NCI-H82 (cell line): ENCODE data around the gene ALDH3B2.
A peak's percentile ranks its signal among the peaks of the same experiment; 100 is the strongest.
"Not testable (repeated sequence)": the region's sequence is repeated elsewhere in the genome, so short reads cannot be mapped to it uniquely, and the experiment has no call there.

Source experiments
- DNase-seq: peaks from one replicate; lab custom pipeline; 2025; lab: John Stamatoyannopoulos, UW

ALDH3B2 gene

DNA sequence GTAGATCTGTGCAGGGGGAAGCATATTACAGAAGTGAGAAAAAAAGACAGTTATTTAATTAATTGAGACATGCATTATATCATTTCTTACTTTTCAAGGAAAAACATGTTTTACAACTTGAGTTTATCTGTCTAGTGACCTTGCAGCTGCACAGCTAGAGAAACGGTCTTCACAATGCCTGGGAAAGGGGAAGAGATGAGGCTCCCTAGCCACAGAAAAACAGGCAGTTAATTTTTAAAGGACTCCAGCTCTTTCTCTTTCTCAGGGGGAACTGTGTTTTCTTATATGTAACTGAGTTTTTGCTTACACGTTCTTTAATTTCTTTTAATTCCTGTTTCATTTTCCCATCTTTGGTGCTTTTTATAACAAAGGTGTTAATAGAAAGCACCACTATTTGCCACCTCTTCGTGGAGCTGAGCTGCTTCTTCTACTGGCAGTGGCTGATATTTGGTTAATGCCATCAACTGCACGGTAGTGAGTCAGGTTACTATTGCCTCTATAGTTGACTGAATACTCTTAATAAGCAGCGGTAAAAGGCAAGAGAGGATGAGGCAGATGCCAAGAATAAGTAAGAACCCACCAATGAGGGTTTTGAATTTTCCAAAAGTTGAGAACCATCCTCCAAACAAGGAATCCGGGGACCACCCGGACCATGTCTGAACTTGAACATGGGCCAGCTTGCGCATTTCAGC lies 11.4 kb upstream of the ALDH3B2 start:
- not testable (repeated sequence) for DNase-seq

DNA sequence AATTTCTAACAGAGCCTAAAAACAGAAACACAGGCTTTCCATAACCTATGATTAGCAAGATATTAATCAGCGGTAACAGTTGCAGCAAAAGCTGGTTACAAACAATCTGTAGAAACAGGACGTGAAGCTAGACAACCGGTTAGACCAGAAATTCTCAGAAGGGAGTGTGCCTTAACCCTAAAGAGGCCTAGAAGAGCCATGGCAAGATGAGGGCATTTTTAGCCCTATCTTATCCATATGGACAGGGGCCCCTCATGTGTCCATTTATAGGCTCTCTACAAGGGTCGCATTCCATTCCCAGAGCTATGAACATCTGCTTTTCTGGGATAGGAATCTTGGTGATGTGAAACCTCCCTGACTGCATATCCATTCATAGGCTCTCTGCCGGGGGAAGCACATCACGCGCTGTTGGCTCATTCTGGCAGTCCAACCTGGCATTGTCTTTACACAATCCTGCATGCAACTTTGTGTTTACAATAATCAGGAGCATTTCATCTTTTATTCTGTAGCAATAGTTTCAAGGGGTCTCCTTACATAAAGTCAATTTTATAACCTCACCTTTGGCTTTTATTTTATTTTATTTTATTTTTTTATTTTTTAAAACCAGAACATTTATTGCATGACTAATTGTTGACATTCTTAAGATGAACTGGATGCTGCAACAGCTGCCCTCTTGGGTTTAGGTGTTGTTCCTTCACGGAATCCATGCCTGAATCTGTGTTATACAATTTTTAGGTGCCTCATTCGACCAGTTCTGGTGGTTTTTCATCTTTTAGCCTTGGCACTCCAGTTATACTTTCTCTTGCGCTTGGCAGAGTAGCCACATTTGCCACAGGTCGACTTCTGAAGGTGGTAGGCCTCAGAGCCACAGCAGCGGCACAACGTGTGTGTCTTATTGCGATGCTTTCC lies 8.0 kb upstream of the ALDH3B2 start:
- DNase-seq: not testable (repeated sequence)

DNA sequence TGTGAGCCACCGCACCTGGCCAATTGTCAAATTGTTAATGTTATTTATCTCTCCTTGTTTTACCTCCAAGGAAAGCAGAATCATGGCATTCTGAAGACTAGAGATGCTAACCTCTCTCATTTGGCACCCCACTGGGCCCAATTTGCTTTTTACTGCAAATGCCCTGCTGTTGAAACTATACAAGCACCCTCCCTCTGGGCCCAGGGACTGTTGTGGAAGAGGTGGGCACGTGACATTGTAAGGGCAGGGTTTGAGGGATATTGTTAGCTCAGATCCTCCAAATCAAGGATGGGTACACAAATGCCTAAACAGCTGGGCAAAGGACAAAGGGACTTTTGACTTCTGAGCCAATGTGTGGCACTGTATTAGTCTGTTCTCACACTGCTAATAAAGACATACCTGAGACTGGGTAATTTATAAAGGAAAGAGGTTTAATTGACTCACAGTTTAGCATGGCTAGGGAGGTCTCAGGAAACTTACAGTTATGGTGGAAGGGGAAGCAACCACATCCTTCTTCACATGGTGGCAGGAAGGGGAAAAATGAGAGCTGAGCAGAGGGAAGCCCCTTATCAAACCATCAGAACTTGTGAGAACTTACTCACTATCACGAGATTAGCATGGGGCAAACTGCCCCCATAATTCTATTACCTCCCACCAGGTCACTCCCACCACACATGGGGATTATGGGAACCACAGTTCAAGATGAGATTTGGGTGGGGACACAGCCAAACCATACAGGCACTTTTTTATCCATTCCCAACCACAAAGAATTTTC lies 6.5 kb upstream of the ALDH3B2 start:
- no peak for DNase-seq

DNA sequence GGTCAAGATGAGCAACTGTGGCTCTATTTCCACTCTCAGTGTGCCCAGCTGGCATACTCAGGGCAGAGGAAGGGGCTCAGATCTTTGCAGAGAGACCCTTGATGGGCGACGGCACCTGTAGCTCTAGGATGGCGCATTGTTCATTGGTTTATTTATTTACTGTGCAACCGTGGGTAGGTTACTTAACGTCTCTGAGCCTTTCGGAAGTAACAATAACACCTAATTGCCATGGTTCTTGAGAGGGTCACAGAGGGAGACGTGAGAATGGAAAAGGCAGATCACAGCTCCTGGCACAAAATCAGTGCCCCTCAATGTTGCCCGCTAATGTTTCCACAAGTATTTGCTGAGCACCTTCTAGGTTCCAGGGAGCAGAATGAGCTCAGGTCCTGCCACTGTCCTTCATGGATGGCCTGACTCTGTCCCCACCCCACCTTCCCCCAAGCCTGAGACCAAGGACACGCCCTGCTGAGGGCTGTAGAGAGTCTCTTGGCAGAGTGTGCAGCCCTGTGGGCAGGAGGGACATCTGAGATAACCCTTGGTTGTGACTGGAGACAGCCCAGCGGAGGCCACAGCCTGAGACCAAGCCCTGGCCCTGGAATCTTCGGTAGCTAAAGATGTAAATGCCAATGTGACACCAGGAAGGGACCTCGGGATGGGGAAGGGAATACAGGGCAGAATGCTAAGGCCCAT lies 780 bp upstream of the ALDH3B2 start:
- no peak for DNase-seq

DNA sequence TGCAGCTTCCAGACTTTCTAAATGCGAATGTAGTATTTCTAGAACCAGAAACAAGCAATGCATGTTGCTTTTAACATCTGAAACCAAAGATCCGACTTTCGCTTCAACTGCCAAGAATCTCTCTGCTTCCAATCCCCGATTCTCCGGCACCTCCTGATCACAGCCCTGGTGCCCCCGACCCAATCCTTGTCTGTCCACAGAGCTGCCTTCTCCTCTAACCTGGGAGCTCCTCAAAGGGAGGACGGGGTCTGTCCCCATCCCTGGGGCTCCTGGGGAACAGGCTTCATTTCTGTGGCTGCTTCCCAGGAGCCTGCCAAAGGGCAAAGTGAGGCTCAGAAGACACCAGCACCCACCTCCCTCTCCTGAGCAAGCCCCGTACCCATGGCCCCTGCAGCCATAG lies 521 bp downstream of the ALDH3B2 start:
- no peak for DNase-seq

DNA sequence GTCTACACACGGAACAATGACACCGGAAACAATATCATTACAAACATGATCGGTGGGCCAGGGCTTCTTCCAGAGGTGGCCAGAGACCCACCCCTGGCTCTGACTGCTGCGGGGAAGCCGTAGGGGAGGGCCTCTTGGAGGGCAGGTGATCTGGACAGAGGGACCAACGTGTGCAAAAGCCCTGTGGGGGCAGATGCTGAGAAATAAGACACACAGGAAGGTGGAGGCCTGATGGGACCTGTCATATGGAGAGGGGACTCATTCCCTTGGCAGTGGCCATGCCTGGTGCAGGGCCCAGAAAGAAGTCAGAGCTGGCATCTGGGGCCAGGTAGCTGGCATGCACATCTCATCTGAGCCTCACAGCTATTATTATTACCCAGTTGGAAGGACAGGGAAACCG lies 1.1 kb downstream of the ALDH3B2 start:
- DNase-seq: no peak

DNA sequence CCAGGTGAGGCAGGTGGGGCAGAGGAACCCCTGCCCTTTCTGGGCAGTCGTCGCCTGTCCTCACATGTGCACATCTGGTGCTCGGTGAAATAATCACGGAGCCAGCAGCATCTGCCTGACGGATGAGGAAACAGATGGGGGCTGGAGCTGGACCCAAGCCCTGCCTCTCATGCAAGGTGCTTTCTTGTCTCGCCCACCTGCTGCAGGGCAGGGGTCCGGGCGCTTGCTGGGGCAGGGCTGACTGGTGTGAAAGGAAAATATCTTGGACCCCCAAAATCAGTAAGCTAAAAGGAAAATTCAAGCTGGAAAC lies 3.3 kb downstream of the ALDH3B2 start:
- DNase-seq: no peak

DNA sequence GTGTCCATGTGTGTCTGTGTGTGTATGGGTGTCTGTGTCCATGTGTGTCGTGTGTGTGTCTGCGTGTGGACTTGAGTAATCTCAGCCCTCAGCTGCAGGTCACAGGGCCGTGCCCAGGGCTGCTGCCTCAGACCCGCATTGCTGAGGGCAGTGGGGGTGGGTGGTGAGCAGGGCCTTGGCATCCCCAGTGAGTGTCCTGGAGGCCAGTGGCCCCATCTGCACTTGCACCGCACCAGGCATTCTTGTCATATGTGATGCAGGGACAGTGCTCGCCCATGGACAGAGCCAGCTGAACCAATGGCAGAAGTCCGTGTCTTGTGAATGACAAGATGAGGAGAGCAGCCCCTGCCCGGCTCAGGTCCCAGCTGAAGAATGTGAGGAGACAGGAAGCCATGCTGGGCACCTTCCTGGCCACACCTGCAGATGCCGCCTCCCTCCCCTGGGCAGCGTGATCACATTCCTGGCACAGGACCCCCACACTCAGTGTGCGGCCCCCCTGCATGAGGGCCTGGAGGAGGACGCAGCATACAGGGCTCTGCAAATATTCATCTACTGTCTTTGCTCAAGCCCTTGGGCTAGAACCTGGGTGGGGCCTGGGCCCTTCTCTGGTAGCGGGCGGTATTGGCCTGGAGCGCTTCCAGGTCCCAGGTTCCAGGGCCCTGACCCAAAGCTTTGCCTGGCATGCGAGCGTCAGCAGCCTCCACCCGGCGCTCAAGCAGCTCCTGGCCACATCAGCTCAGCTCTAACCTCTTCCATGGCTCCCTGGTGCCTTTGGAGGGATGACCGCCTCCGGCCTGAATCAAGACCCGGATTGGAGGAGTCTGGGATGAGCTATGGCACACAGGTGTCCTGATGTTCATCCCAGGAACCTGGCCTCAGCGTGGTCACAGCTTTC lies 3.9 kb downstream of the ALDH3B2 start:
- DNase-seq: no peak

DNA sequence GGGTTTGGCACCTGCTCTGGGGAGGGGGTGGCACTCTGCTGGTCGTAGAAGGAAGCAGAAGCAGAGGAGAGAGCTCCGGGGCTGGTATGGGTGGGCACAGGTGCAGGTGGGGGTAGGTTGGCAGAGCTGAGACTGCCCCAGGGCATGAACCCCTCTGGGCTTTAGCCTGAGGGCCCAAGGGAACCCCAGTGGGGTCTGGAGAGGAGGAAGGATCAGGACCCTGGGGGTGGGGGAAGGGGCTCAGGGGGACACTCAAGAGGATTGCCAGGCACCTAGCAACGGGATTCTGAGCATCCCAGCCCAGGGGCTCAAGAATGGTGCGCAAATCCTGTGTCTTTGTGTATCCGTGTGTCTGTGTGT lies 6.3 kb downstream of the ALDH3B2 start:
- no peak for DNase-seq

DNA sequence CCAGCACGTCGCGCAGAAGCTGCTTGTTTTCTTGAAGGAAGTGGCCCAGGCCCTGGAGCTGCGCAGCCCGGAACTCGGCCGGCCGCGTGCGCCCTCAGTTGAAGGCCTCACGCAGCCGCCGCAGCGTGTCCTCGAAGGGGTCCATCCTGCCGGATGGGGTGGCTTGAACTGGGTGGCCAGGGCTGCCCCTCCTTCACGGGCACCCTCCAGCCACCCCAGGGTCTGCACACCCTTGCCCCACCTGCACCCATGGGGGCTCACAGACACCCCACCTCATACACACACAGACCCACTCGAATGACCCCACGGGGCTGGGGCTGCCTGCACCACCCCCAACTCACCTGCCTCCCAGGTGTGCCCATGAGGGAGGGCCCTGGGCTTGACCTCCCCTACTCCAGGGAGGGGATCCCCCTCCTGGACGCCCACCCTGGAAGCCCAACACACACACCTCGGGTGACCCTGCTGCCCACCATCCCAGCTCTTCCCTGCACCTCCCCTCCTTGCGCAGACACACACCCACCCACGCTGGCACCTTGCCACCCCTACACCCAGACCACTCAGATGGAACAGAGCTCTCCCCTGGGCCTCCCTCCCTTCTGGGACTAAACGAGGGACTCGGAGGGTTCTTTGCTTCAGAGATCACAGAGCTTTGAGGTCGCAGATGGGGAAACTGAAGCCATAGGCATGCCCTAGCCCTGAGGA lies 6.8 kb downstream of the ALDH3B2 start:
- DNase-seq: no peak

DNA sequence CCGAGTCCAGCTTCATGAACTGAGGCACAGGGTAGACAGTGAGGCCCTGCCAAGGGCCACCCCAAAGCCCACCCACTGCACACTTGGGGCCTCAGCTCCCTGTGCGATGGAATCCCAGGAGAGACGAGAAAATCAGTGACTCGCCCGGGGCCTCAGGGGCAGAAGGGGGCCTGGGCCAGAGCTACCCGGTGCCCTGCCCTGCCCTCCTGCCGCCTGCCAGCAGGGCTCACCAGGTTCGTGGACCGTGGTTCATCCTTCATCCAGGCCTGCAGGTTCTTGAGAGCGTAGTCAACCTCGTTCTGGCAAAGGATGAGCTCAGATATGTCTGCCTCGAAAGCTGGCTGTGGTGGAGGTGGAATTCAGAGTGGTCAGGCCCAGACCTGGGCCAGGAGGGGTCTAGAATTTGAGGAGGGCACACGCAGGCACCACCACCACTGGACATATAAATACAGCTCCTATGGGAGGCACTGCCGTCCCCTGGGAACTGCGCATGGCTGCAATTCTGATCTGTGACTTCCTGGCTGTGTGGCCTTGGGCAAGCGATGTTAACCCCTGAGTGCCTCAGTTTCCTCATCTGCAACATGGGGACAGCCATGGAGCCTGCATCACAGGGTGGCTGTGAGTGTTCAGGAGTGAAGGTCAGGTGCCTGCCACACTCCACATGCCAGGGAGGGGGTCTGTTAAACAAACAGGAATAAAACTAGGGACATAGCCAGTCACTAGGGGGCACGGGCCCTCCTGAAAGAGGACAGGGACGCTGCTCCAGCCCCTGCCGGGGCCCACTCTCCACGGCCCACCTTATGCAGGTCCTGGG lies 7.5 kb downstream of the ALDH3B2 start:
- DNase-seq: no peak

DNA sequence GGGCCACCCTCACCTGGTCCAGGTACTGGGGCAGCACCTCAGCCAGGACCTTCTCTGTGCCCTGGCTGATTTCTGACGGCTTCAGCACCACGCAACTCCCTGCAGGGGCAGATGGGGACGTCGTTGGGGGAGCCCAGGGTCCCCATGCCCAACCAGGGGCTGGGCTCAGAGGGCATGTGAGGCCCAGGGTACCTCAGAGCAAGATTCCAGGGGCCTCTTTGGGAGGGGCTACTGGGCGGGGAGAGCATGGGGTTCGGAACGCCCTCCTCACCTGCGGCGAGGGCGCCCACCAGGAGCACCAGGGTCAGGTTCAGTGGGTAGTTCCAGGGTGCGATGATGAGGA lies 8.1 kb downstream of the ALDH3B2 start:
- no peak for DNase-seq

DNA sequence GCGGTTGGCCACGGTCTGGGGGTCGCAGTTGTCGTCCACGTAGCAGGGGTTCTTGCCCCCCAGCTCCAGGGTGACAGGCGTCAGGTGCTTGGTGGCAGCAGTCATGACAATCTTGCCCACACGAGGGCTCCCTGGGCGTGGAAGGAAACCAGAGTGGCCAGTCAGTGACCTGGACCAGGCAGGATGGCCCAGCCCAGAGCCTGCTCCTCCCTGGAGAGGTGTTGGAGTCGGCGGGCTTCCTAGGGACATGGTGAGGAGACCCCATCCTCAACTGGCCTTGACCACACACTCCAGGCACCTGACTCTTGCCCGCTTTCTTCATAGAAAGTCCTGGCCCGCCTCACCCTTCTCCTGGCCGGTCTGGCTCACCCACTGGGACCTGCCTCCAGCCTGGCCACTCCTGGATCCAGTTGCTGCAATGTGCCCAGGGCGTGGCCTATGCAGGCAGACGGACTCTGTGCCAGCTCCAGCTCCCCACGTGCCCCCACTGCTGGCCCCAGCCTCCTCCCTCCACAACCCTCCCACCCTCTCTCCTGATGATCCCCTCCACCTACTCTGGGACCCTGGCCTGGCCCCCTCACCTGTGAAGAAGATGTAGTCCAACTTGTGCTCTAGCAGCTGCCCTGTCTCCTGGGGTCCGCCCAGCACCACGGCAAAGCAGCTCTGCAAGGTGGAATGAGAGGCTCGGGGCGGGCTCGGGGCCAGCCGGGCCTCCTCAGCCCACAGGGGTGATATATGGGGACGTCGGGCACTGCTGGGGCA lies 8.7 kb downstream of the ALDH3B2 start:
- peak; percentile 9 for DNase-seq

DNA sequence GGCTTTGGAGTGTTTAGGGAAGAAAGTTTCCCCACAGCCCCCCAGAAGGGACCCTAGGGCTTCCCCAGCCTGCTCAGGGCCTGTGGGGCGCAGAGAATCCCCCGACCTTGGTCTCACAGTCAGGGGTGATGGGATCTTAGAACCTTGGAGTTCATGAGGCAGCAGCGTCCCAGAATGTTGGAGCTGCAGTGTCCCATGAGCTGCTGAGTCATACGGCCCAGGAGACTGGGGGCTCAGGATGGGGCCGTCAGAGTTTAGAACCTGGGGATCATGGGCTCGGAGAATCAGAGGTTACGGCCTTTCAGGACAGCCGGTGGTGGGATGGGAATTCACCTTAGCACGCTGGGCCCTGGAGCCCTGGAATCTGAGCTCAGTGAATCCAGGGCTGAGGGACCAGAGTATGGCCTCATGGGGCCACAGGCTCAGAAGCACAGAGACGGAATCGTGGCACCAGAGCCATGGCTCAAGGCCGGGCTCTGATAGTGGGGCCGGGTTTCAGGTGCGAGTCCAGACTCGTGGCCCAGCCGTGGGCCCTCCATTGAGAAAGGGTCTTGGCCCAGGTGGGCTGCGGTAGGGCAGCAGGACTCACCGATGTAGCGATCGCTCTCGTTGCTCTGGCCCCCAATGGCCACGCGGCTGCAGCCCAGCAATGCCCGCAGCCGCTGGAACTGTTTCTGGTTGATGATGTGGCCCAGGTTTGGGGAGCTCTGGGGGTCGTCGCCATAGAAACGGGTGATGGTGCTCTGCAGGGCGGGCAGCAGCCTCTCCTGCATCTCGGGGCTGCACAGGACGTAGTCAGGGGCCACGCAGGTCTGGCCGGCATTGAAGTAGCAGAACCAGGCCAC lies 9.5 kb downstream of the ALDH3B2 start:
- no peak for DNase-seq

DNA sequence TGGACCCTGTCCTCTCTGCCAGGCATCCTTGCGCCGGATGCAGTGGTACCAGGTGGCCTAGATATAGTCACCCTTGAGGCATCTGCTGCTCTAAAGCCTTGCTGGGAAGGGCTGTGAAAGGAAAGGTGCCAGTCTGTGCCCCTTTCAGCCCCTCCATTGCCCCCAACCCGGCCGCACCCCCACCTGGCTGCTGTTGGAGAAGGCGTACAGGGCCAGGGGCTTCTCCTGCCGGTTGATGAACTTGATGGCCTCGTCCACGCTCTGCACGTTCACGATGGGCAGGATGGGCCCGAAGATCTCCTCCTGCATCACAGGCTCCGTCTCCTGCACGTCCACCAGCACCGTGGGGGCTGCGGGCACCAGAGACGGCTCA lies 10.2 kb downstream of the ALDH3B2 start:
- no peak for DNase-seq

DNA sequence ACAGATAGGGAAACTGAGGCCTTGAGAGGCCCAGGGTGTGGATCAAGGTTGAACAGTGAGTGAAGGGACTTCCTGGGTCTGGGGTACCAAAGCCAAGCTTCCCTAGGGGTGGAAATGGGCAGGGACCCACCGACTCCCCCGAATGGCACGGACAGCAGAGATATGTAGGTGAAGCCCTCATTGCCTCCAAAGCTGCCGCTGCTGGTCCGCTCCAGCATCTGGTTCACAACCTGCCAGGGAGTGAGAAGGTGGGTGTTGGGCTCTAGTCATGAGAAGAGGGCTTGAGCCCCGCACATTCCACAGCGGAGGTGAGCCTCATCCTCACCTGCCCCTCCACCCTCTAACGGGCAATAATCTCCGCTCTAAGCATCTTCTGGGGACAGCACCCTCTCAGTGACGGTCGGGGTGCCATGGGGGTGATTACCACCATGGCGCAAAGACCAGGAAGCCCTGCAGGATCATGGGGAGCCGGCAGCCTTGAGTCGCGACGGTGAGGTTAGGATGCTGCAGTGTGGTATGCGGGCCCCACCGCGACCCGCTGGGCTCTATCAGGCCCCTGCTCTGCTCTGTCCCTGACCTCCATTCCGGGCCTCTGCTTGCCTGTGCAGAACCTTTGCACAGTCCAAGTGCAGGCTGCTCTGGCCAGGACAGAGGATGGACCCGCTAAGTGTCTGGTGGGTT lies 10.8 kb downstream of the ALDH3B2 start:
- DNase-seq: no peak

DNA sequence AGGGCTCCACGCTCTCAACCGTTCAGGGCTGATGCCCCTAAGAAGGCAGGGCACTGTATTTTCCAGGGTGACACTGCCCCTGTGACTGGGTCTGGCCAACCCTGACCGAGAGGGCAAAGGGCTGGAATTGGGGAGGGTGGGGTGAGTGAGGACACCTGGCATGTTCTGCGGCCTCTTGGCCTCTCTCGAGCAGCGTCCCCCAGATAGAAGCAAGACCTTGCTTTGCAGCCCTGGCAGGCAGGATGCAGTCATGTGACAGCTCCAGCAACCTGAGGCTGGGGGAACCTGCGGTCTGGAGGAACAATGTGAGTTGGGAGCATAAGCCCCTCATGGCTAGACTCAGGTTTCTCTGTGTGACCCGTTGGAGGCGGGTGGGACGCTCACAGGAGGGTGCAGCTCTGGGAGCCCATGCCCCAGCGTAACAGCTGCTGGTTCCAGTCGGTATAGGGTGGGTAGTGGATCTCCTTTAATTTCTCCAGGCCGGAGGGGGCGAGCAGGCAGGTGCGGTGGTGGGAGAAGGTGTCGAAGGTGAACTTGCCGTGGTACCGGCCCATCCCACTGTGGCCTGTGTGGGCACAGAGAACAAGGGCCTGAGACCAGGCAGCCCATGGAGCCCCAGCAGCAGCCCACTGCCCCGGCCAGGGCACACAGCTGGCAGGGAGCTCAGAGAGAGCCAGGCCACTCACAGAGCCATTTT lies 11.4 kb downstream of the ALDH3B2 start:
- DNase-seq: no peak
